HG03039 (cell line): Measurements from ENCODE around the gene ARNT2.
"Not testable (repeated sequence)": the region's sequence is repeated elsewhere in the genome, so short reads cannot be mapped to it uniquely, and the experiment has no call there.

Experiments used
- ATAC-seq: cut with Tn5 transposase; IDR thresholded peaks from one replicate; pipeline ENCODE4 v1.9.1; 2021; ENCODE audit warnings: mild to moderate bottlenecking, moderate library complexity; ENCODE audit not compliant: unreplicated experiment

The ARNT2 gene

DNA sequence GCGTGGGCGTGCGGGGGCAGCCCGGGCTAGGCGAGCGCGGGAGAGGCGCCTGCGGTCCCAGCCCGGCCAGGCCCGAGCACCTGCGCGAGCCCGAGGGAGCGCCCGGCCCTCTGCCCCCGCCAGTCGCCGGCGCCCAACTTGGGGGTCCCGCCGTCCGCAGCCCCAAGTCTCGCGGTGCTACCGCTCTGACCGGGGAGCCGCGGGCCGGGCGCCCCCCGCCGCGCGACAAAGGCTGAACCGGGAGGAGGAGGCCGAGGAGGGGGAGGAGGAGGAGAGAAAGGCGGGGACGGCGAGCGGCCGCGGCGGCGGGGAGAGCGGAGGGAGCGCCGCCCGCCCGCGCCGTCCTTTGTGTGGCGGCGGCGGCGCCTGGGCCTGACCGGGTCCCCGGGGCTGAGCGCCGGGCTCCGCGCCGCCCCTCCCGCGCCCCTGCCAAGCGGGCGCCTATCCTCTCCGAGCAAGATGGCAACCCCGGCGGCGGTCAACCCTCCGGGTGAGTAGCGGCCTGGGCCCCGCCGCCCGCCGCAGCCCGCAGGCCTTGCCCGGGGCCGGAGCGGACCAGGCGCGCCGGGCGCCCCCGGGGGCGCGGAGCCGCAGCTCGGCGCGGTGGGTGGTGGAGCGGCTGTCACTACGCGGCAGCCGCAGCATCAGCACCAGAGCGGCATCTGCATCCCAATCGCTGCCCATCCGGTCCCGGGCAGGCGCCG is at the start of gene ARNT2:
Gene ARNT2, plus strand, starts transcription at position 326 of the 704 bp plus-strand sequence. Its CDS starts 134 bp downstream, at position 460.
- no peak for ATAC-seq

DNA sequence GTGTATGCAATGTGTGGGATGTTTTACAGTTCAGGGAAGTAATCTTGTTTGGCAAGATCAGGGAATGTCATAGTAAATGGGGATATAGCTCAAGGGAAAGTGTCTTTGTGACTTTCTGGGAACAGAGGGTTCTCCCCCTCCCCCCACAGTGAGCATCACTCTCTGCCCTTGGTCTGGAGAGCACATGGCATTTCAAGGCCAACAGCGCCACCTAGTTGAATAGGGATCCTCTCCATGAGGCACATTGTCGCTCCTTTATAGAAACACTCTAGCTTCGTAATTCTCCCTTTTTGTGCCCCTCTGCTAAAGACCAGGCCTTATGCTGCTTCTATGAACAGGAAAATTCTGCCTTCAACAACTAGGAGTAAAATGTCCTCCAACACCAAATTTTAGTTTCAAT is 37.1 kb upstream of the ARNT2 start:
- no peak for ATAC-seq

DNA sequence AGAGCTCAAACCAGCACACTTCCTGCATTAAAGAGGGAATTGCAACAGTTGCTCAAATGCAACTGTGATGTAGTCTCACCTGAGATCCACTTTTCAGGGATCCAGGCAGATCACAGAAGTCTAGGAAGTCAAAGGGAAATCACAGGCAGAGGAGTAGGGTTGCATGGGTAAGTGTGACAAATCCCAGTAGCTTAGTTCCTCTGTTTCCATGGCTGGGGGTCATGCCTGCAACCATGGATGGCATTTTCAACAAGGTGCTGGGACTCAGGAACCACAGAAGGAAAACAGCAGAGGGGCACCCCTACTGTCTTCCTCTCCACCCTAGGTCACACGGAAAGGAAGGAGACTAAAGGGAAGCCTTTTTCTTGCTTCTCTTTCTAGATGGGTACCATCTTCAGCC is 36.5 kb upstream of the ARNT2 start:
- ATAC-seq: no peak

DNA sequence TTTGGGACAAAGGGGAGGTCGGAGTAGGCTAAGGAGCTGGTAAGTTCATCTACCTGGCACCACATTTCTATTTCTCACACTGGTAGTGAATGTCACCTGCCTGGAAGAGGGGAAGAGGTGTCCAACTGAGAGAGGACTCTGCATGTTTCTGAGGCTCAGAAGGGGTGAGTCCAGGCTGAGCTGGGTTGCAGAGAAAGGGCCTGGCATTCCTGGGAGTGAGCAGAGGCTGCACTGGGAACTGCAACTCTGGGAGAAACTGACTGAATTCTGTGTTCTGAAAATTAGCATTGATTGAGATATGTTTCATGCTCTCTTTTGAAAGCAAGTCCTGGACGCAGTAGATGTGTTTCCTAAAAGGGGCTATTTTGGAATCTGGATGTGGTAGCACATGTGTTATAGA is 32.3 kb upstream of the ARNT2 start:
- ATAC-seq: no peak

DNA sequence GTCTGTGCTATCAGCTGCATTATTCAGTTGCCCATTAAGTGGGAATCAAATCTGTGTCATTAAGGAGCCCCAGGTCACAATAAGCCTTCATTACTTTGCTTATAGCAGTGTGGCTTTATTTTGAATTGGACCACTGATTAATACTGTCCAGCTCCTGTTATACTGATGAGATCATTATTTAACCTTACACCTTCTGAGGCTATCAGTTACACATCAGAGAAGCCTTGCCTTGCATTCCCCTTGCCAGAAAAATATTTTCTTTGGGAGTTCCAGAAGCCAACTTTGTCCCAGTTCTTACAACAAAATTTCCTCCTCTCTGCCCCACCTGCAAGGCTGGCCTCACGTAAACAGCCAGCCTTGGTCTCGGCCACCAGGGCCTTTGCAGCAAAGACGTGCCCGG is 29.7 kb upstream of the ARNT2 start:
- no peak for ATAC-seq

DNA sequence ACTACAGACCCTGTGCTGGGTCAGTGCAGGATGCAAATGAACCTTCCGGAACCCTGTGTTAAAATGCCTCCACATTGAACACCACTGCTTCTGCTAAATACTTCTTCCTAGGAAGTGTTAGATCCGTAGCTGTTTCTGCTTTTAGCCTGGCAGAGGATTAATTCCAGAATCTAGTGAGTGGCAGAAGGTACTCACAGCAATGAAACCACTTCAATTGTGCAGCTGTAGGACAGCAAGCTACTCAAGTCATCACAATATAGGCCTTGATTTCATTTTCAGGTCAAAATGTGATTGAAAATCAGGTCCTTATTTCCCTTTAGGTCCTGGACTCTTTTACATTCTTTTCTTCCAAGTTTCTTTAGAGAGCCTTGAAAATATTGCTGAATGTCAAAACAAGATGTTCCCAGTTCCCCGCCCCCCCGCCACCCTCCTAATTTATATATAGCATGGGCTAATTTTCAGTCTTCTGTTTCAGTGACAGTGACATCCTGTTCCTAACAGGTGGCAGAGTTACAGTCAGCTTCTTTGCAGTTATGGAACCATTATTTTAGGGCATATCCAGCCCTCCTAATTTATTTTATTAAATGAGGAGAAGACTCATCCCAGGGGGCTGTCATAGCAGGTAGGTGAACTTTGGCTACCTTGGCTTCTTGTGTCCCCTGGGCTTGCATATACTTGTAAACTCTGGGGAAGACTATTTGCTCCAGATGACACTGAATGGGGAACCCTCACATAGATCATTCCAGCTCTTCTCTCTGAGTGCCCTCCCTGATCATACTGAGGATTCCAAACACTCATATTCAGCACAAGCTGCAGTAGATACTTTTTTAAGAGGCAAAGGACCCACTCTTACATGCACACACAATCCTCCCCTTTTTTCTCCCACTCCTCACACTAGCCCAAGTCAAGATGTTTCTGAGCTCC is 28.0 kb upstream of the ARNT2 start:
- ATAC-seq: no peak

DNA sequence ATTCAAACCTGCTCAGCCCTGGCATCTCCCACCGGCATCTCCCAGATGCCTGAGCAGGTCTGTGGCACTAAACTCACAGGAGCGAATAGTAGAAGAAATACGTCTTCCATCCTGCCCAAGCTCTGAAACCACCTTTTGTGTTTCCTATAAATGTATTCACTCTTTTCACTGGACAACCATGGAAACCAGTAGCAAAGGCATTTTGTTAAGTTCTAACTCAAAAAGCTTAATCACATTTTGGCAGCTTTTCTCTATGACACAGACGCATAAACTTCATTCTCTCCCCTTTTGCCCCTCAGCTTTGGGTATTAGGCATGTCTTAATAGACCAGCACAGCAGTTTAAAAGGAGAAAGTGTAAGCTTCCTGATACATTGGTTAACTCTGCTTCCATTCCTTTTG is 24.5 kb upstream of the ARNT2 start:
- no peak for ATAC-seq

DNA sequence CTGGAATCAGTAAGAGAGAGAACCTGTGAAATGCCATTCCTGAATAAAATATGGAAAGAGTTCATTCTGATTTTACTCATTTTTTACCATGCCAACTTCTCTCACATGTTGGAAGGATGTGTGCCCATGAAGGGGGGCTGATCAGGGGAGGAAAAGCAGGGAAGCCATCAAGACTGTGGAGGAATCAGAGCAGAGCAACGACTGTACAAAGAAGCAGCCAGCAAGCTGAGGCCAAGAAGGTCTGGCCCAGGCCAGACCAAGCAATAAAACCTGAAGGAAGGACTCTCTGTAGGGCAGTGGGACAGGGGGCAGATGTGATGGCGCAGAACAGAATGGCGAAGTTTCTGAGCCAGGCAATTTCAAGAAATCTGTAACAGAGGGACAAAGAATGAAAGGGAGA is 24.0 kb upstream of the ARNT2 start:
- ATAC-seq: no peak

DNA sequence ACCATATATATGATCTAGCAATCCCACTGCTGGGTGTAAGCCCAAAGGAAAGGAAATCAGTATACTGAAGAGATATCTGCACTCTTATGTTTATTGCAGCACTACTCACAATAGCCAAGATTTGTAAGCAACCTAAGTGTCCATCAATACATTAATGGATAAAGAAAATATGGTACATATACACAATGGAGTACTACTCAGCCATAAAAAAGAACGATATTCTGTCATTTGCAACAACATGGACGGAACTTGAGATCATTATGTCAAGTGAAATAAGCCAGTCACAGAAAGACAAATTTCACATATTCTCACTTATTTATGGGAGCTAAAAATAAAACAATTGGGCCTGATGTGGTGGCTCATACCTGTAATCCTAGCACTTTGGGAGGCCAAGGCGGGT is 21.9 kb upstream of the ARNT2 start:
- no peak for ATAC-seq

DNA sequence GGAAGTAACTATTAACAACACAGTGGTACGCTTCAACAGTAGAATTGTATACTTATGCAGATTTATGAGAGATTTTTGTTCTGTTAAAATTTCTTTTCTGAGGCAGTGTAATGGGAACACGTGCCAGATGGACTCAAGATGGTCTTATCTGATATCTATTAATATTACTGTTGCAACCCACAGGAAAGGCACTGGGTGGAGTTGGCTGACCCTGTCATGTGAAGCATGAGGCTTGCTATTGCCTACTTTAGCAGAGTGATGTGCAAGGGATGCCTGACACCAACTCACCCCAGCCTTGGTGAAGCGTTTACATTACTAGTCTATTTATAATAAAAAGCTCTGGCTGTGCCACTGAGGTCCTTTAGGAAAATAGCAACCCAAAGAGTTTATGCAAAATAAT is 19.8 kb upstream of the ARNT2 start:
- ATAC-seq: no peak

DNA sequence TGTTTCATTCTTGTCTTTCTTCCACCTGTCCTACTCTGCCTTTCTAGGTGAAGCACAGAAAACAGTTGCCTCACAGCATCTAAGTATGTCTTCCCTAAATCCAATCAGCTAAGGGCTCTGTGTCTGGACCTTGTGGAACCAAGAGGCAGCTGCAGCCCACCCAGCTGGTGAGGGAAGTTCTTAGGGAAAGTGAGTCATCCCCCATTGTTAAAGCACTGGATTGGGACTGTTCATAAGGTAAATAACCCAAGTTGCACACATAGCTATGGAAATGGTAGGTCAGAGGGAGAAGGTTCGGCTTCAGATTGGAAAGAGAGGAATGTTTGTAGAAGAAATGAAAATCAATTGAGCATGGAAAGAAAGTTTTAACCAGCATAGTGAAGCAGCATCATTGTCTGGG is 18.0 kb upstream of the ARNT2 start:
- ATAC-seq: no peak

DNA sequence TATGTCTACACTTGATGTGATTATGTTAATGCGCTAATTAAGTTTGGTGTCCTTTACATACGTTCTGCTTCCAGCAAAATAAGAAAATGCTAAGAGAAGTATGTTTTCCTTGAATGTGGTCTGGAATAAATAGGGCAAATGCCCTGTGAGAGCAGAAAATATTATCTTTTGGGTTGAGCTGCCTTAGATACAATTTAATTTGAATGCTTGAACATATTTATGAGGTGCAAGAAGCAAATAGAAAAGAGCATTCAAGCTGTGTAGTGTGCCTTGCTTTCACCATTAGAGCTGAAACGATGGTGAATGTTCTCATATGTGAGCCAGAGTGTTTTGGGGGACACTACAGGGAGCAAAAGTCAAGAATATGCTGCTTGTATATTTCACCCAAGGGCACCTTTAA is 15.9 kb upstream of the ARNT2 start:
- ATAC-seq: no peak

DNA sequence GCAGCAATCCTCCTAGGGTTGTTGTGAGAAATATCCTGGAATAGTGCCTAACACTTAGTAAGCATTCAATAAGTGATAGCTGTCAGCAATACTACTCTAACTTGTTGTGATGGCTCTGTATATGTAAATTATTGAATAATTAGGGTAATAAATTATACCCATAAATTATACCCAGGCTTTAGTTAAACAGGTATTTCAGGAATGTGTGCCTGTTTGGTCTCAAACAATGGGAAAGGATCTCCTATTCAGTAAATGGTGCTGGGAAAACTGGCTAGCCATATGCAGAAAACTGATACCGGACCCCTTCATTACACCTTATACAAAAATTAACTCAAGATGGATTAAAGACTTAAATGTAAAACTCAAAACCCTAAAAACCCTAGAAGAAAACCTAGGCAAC is 14.8 kb upstream of the ARNT2 start:
- no peak for ATAC-seq

DNA sequence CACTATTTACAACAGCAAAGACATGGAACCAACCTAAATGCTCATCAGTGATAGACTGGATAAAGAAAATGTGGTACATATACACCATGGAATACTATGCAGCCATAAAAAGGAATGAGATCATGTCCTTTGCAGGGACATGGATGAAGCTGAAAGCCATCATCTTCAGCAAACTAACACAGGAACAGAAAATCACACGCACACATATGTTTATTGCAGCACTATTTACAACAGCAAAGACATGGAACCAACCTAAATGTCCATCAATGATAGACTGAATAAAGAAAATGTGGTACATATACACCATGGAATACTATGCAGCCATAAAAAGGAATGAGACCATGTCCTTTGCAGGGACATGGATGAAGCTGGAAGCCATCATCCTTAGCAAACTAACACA is 13.2 kb upstream of the ARNT2 start:
- not testable (repeated sequence) for ATAC-seq

DNA sequence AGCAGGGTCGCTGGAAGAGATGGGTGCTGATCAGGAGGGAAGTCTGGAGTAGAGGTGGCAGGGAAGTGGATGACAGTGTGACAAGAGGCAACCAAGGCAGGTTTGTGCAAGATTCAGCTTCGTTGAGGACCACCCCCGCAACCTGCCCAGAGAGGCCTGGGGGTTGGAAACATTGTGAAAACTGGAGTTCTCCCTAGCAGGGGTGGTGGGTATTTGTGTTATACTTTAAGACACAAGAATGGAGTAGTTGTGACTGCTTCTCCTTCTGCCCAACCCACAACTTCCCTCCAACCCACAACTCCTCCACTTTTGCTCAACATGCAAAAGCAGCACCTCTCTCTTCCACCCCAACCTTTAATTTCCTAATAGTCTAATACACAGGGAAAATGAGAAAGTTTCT is 8.6 kb upstream of the ARNT2 start:
- ATAC-seq: no peak

DNA sequence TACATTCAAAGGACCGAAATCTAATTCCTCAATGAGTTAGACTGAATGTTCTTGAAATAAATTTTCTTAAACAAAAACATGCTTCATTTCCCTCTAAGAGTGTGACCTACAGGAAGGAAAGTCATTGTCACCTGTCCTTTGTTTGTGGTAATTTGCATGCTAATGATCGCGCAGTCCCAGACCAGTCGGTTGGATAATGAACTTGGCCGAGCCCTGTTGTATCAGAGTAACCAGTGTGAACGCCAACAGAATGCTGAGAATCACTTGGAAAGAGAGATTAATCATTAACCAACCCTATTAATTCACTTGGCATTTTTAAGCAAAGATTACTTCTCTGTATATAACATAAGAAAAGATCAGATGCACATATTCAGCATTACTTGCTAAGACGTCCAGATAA is 8.1 kb upstream of the ARNT2 start:
- no peak for ATAC-seq

DNA sequence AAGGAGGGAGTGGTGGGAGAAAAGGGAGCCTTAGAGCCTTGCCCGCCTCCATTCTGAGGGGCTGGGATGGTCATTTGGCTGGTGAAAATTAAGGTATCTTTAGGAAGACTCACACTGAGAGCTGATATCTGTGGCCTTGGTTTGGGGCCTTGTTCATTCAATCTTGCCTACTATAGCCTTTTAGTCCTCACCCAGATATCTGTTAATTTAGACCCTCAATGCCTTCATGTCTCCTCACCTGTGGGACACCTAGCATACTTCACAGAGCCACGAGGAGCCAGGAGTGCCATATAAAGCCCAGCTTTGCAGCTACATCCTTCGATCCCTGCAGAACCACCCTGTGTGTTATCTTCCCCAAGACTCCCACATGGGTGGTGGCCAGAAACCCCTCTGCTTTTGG is 4.7 kb upstream of the ARNT2 start:
- no peak for ATAC-seq

DNA sequence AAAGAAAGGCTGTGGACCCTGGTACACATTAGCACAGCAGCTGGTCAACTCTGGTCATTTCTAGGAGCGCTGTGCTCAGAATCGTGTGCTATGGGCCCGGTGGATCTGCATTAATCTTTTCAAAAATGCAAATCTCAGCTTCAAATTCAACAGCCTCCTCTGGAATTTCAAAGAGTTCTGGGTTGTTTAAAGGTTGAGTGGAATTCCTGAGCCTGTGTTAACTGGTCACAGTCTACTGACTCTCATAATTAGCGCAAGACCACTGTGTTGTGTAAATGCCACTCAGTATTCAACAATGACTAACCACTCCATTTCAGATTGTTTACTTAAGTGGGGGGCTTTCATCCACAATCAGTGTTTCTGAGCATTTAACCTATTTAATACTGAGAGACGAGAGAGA is 2.7 kb upstream of the ARNT2 start:
- ATAC-seq: no peak

DNA sequence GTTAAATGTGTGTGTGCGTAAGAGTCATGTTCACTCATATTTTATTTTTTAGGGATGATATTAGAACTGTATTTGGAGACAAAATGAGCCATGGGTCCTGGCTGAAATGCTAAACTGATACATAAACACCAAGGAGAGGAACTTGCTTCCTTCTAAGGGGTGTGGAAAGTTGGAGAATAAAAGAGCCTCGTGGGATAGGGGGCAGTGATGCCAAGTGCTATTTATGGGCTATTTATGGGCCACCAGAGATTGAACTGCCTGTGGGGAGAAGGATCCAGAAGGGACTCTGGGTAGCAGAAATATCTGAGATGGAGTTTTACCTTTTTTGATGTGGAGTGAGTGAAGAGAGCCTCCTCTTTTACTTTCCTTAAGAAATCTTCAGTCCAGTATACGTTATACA is 1.8 kb upstream of the ARNT2 start:
- no peak for ATAC-seq

DNA sequence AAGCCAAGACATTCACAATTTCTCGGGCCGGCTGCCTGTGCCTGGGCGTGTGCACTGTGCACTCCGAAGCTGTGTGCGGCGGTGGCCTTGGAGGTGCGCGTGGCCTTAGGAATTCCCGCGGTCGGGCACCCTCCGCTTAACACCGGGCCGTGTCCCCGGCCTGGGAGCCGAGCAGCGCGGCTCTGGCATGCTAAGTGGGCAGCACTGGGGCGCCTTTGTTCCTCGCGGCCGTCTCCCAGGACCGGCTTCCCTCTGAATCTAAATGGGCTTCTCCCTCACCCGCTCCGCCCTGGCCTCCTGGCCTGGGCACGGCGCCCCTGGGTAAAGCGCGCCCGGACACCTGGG is 498 bp upstream of the ARNT2 start:
- ATAC-seq: no peak

DNA sequence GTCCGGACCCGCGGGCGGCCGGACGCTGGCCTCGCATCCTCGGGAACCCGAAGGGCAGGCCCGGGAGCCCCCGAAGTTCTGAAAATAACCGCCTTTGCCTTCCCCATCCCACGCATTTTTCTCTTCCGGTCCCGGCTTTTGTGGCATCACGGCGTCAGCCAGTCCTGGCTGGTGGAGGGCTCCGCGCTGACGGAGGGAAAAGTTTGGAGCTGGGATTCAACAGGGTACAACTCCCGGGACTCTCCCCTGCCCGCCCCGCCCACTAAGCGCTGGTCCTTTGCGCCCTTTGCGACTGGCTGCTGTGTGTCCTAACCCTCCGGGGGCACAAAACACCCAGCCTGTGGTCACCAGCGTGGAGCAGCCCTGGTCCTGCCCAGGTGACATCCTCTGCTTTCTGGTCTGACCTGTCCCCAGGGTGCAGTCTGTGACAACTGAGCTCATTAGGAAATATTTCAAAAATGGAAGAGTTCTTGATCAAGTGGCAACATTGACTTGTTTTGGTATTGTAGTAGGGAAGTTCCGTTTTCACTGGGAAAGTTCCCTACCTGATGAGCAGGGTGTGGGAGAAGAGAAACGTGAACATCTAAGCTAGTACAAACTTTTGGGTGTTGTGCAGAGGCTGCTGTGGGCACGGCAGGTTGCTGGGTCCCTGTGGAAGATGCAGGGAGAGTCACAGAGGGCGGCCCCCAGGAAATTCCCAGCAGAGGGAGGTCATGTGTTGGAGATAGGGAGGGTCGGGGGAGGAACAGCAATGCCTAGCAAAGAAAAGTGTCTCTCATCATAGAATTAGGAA is 775 bp downstream of the ARNT2 start:
- no peak for ATAC-seq

DNA sequence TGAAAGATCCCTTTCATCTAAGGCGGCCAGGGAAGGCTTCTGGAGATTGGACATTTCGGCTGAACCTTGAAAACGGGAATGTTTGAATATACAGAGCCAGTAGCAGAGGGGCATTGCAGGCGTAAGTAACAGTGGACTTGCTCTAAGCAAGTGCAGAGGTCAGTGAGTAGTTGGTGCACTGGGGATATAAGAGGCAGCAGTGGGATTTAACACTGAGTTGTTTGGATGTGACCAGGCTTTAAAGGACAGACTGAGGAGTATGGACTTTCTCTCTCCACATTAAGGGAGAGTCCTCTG is 1.3 kb downstream of the ARNT2 start:
- ATAC-seq: no peak
